NCI-H226 (cell line): ENCODE data around the gene CABYR.

ENCODE experiments used
- DNase-seq: peaks from one replicate; pipeline ENCODE4 v3.0.0-alpha.2; 2015

CABYR gene

DNA sequence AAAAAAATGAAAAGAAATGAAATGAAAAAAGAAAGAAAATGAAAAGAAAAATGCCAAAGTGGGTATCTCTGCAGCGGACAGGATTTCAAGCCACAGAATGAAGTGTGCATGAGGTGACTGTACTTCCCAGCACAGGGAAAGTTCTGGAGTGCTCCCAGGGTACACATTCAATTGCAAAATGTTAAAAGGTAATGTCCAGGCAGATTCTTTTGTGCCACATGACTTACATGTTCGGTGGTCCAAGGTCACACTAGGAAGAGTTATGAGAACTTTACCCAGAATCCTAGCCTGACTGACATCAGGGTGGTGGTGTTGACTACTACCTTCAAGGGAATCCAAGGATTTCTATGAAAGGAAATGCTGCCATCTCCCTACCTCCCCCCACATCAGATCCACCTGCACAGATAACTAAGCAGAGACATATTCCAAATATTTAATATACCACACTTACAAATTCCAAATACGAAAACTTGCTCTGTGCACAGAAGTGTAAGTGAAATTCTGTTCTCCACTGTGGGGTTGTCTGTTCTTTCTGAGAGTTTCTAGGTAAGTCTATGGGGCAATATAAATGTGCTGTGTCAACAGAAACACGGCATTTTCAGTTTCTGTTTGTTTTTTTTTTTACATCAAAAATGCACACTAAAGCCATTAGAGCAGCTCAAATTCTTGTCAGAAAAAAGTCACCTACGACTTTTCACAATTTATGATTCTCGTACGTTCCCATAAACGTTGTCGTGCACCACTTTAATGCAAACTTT, 56.6 kb downstream of the CABYR start:
- no peak for DNase-seq

GRCh38 chr18:24196764-24197163, 57.9 kb downstream of the CABYR start:
- no peak for DNase-seq

- DNase-seq: no peak
Measured at GRCh38 chr18:24197412-24197811, 58.5 kb downstream of the CABYR start.

GRCh38 chr18:24198461-24198860, 59.6 kb downstream of the CABYR start:
- DNase-seq: no peak

DNA sequence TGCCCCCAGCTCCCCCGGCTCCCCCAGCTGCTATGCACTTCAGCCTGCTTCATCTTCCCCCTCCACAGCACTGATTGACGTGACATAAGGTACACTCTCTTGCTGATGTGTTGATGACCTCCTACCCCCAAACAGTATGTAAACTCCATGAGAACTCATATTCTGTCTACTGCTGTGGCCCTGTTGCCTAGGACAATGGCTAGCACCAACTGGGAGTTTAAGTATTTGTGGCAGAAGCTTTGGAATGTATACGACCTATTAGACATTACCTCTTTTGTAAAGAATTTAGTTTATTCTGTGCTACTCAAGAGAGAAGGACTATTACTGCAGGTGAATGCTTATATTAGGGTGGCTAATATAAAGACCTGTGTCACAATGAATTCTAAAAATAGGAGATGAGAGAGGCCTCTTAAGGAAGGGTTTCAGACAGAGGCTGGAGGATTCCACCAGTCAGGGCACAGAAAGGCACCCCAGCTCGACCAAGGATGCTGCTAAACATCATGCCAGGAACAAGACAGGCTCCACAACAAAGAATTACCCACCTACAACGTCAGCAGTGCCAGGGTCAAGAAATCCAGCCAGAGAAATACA, 60.6 kb downstream of the CABYR start:
- no peak for DNase-seq

GRCh38 chr18:24200494-24201290, 61.8 kb downstream of the CABYR start:
- DNase-seq: no peak

GRCh38 chr18:24201699-24202687, 63.1 kb downstream of the CABYR start:
- no peak for DNase-seq

- no peak for DNase-seq
Measured at GRCh38 chr18:24204904-24205303, 66.0 kb downstream of the CABYR start.

DNA sequence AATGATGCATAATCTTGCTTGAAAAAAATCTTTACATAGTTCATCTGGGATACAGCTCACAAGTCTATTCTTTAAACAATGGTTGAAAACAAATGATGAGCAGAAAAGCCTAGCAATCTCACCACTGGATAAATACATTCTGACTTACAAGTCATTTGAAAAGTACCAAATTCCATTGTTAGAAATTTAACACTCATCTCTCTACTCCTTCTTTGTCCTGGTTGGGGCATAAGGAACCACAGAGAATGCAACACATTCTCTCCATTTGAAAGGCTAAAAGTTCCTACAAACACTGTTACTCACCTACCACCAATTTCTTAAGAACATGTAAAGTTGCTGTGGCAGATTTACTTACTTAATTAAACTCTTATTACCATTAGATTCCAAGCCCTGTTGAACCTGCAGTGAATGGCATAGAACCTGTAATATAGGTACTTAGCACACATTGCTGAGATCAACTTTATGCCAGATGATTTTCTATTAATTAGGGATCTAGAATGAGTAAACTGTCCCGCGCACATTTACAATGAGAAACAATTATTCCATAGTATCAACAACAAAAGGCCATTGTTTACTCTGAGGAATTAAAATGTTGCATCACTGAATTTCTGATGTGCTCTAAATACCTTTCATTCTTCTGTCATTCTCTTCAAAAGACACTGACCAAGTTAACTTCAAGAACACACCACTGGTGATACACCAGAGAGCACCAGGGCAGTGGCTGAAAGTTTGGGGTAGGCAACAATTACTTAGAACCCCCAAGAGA, 69.6 kb downstream of the CABYR start:
- DNase-seq: no peak

DNA sequence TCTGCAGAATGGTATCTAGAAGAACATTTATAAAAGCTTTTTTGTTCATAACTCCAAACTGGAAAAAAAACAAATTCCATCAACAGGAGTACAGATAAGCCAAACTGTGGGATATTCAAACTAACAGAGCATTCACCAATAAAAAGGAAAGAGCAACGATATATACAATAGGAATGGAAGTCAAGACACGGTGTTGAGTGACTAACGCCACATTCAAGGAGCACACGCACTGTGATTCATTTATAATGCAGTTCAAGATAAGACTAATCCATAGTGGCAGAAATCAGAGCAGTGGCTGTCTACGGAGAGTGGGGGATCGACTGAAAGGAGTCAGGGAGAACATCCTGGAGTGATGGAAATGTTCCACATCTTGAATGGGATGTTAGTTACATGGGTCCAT, 70.7 kb downstream of the CABYR start:
- no peak for DNase-seq
